CD4-positive, alpha-beta T cell treated with Interleukin-2 at 100 ng/mL for 4 hours (primary cell): ENCODE data around the gene FIG4.
"Not testable (repeated sequence)": the region's sequence is repeated elsewhere in the genome, so short reads cannot be mapped to it uniquely, and the experiment has no call there.

Experiments used
- DNase-seq: peaks from one replicate; pipeline ENCODE4 v3.0.0-alpha.2; 2020; ENCODE audit warnings: low spot score

The FIG4 gene

DNA sequence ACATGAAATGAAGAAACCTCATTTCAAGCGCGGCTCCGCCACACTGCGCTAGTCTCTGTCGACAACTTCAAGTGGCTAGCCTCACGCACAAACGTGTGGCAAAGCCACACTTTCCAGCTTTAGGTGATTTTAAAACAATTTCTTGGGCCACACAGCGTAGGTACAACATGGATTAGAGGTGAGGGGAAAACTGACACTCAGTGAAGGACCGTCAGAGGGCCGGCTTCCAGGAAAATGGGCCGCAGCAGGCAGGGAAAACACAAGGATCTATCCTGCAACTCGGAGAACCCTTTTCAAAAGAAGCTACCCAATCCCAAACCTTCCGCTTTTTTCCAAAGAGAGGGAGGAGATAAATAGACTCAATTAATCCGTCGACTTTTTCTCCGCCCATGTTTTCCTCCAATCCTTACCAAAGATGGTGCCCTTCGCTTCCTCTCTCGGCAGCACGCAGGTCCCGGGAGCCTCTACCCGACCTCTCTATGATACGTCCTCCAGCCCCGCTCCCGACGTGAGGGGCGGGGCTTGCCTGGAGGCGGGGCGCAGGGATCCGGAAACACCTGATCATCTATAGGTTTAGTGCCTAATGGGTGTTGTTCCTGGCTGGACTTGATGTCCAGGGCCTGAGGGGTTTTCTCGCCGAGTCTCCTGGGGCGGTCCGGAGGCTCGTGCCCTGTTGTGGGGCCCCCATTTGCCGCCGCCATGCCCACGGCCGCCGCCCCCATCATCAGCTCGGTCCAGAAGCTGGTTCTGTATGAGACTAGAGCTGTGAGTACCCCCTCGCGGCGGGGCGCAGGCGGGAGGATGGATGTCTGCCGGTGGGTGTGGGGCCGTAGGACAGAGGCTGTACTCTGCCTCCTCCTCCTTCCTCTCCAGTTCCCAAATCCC lies at the start of gene FIG4, which contains the start of gene AK9:
TSS of gene FIG4 (plus strand) at position 560 of the 885 bp plus-strand sequence. CDS start at position 700, 140 bp downstream.
TSS of gene AK9 (minus strand) at position 466 of the 885 bp plus-strand sequence. CDS start 15,457 bp downstream, outside the sequence.
- DNase-seq = peak; percentile 91

DNA sequence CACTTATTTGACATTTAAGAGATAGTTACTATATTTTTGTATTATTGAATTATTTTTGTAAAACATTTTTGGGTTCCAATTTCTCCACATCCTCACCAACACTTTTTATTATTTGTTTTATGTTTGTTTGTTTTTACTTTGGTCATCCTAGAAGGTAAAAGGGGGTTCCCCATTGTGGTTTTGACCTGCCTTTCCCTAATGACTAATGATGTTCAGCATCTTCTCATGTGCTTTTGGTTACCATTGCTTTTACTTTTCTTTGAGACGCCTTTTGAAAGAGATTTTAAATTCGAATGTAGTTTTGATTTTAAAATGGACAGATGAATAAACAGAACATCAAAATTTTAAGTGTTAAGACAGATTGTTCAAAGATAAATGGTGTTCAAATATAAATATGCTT lies 47.0 kb upstream of the FIG4 start:
- DNase-seq = no peak

DNA sequence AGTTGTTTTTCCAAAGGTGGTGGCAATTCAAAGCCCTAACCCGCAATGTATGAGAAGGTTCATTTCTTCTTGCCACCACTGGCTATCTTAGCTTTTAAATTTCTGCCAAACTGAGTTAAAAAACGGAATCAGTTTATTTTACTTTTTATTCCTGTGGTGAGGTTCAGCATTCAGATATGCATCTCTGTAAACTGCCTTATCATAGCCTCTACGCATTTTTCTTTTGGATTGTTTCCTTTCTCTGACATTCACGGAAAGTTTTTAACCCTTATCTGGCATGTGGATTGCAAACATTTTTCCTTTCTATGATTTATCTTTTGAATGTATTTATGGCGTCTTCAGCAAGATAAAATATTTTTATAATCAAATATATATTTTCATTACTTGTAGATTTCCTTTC lies 37.8 kb upstream of the FIG4 start:
- DNase-seq = no peak

DNA sequence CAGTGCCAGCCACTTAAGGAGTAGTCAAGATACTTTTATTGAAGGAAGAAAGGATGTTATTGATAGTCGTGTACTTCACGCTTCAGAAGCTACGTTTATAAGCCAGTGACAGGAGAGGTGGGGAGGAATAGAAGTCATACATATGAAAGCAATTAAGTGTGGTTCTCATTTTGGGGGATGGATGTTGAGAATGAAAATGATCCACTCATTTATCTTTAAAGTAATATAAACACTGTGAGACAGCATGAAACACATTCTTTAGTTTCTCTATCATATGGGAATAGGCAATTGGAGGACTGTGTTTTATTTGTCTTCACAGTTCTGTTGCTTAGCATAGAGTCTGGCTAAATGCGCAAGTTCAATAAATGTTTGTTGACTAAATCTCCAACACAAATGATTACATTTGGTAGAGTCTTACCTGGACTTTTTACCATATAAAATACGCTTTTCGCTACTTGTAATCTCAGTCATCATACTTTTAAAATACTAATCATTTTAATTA lies 35.3 kb upstream of the FIG4 start:
- DNase-seq = no peak

DNA sequence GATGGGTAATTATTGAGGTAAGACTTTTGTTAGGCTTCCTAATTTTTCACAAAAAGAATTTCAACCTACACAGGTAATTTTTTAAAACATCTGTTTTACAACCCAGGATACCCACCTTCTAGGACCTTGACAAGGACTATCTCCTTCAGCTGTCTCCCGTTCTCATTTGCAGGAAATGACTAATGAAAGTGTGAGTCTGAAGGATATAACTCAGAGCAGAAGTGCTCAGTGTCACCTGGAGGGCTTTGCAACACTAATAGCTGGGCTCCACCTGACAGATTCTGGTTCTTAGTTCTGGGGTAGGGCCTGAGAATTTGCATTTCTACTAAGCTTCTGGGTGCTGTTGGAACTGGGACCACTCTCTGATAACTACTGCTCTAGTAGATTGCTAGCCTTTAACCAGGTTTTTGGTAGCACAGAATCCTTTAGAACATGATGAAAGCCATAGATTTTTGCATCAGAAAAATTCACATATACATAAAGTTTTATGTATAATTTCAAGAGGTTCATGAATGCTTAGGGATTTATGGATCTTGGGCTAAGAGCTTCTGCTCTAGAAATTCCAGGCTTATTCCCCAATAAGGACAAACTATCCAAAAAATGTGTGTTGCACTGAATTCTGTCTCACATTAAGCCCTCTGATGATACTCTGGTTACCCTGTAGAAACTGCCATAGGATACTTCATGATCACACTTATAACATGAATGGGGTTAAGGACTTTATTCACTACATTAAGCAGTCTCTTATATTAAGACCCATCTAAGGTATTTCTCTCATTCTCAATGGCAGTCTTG lies 30.4 kb upstream of the FIG4 start:
- no peak for DNase-seq

DNA sequence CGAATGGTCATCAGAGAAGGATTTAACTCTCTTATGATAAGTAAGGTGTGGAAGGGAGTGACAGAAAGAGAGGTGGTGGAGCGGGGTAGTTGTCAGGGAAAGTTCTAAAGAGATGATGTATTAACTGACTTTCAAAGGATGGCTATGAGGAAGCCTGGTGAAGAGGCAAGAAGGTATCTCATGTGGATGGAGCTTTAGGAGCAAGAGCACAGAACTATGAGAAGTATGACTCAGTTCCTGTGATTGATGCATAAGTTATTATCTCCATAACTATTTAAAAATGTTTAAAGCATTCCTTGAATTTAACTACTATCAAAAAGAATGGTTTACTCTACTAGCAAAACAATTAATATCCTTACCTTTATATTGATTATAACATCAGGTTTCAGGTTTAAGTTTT lies 28.9 kb upstream of the FIG4 start:
- no peak for DNase-seq

DNA sequence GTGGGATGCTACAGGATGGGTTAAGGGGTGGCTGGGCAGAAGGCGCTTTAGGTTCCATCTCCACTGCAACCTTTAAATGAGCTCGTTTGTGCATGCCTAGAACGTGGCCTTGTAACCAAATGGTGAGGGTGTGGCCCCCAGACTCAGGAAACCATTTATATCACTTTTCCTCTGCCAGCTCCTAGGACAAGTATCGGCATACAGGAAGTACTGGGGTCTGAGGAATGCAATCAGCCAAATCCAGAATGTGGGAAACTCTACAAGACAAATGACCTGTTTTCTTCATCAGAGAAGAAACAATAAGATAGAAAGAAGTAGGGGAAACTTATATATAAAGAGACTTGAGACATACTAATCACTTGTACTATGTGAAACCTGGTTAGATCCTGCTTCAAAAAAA lies 21.3 kb upstream of the FIG4 start:
- DNase-seq = no peak

DNA sequence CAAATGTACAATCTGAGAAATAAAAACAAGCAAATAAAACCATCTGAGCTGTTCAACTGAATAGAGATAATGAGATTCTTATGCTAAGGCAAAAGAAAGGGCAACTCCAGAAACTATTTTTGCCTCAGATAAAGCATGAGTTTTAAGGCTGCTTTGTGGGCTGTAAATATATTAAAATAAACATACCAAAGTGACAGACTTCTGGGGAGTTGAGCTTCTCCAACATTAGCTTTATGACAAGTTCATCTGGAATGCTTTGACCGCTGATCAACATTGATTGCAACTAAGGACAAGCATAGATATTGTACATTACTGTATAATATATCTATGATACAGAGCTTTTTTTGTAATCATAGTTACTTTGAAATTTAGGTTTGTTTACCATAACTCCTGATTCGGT lies 19.4 kb upstream of the FIG4 start:
- no peak for DNase-seq

DNA sequence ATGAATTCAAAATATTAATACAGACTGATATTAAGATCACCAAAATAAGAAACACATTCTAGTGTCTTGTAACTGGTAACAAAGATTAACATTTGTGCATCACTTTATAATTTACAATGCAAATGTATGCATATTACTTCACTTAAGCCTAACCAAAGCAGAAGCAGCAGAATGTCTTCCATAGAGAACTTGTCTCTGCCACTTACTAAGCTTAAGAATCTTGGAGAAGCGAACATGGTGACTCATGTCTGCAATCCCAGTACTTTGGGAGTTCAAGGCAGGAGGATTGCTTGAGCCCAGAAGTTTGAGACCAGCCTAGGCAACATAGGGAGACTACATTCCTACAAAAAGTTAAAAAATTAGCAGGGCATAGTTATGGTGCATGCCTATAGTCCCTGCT lies 18.9 kb upstream of the FIG4 start:
- DNase-seq = no peak

DNA sequence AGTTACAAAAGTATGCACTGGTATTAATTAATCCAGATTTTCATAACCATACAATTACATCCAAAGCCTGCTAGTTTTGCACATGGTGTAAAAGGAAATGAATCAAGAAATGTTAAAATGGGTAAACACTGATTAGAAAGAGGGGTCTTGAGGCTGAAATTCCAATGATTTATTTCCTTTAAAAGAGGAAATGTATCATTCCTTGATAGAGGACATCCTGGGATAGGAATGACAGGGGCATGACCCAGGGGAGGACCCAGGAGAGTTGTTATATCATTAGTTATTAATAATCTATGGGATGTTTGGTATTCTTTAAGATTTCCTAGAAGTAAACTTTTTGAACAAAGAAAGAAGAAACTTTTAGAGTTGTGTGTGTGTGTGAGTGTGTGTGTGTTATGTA lies 18.3 kb upstream of the FIG4 start:
- no peak for DNase-seq

DNA sequence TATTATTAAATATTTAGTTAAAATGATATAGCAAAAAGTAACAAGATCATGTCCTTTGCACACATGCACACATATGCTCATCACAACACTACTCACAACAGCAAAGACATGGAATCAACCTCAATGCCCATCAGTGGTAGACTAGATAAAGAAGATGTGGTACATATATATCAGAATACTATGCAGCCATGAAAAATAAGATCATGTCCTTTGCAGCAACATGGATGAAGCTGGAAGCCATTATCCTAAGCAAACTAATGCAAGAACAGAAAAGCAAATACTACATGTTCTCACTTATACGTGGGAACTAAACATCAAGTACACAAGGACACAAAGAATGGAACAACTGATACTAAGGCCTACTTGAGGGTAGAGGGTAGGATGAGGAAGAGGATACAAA lies 14.4 kb upstream of the FIG4 start:
- no peak for DNase-seq

DNA sequence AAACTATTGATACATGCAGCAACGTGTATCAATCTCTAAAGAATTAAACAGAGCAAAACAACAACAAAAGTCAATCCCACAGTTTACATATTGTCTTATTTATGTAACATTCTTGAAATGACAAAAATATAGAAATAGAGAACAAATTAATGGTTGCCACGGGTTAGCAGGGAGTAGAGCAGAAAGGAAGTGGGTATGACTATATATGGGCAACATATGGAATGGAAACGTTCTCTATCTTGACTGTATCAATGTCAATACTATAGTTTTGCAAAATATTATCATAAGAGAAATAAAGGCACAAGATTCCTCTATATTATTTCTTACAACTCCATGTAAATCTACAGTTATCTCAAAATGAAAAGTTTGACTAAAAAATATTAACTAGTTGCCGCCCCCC lies 12.9 kb upstream of the FIG4 start:
- DNase-seq = no peak

DNA sequence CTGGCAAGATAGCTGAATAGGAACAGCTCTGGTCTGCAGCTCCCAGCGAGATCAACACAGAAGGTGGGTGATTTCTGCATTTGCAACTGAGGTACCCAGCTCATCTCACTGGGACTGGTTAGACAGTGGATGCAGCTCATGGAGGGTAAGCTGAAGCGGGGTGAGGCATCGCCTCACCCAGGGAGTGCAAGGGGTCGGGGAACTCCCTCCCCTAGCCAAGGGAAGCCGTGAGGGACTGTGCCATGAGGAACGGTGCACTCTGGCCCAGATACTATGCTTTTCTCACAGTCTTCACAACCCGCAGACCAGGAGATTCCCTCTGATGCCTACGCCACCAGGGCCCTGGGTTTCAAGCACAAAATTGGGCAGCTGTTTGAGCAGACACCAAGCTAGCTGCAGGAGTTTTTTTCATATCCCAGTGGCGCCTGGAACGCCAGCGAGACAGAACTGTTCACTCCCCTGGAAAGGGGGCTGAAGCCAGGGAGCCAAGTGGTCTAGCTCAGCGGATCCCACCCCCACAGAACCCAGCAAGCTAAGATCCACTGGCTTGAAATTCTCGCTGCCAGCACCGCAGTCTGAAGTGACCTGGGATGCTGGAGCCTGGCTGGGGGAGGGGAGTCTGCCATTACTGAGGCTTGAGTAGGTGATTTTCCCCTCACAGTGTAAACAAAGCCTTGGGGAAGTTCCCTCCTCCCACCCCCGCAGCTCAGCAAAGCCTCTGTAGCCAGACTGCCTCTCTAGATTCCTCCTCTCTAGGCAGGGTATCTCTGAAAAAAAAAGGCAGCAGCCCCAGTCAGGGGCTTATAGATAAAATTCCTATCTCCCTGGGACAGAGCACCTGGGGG lies 12.2 kb upstream of the FIG4 start:
- DNase-seq = not testable (repeated sequence)

DNA sequence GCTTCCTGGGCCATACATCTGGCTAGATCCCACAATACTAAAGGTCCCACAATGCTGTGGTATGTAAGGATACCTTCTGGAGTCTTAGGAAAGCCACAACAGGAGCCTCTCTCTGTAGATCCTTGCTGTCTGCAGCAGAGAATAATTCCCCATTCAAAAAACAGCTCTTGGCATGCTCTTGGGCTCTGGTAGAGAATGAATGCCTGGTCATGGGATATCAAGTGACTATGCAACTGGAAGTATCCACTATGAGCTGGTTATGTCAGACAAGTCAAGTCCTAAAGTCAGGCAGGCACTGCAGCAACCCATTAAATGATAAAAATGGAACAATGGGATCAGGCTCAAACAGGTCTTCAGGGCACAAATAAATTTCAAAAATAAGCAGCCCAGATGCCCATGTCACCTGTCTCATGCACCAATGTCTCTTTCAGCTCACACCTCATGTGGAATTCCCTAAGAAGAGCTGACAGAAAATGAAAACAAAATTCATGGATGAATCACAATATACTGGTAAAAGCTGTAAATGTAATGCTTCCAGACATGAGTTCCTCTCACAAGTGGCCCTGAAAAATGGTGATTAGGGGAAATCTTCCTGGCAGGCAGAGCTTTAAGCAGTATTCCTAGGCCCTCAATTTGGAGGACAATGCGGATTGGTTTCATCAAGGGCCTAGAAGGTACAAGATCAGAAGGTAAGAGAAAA lies 4.4 kb upstream of the FIG4 start:
- no peak for DNase-seq

DNA sequence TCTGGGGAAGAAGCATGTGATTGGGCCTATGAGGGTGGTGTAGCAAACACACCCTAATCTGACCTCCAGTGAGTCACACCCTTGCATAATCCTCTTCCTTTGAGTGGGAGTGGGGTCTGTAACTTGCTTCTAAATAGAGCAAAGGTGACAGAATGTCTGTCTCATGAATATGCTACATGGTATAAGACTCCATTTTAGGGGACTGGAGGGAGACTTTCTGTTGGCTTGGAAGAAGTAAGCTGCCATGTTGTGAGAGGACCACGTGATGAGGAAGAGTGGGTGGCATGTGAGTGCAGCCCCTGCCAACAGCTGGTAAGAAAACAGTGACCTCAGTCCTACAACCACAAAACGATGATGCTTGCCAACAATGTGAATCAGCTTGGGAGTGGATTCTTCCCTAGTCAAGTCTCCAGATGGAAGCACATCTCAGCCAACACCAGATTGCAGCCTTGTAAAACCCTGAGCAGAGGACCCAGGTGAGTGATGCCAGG lies 3.8 kb upstream of the FIG4 start:
- no peak for DNase-seq

DNA sequence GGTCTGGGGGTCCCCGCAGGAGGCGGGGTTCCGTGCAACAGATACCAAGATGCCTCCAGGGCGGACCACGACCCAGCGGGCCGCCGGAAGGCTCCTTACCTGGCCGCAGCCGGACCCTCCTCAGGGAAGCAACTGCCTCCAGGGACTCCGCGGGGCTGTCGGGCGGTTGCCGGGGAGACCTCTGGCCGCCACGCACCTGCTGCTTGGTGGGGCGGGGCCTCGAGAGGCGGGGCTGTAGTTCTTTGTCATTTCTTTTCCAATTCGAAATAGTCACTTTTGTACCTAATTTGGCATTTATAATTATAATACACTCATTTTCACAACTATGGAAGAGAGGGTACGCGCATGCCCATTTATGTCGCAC lies 741 bp upstream of the FIG4 start:
- peak; percentile 52 for DNase-seq

DNA sequence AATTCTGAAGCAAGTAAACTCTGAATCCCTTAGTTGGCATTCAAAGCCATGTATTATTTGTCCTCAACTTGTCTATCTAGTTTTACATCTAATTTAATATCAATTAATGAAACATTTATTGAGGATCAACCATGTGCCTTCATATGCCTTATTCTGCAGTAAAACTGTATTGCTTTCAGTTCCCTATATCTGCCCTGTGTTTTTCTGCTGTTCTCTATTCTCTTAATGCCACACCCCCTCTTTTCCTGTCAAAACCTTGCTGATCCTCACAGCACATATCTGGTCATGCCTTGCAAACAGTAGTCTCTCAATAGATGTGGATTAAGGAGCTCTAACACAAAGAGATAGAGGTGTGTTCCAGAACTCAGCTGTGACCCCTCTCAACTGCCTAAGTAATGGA lies 2.0 kb downstream of the FIG4 start:
- DNase-seq = no peak

DNA sequence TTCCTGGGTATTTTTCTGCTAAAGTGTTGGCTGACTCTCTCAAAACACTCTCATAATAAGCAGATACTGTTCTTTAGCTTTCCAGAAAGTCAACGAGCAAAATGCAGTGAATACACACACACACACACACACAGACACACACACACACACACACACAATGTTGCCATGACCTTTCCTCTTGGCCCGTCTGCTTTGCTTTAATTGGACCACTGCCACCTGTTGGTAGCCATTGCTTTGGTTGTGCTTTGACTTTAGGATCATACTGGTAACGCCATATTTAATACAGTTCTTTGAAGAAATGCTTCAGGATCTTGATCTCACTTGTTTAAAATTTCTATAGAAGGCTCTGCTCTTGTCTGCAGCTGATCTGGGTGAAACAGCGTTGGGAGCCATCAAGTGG lies 4.4 kb downstream of the FIG4 start:
- DNase-seq = peak; percentile 14

DNA sequence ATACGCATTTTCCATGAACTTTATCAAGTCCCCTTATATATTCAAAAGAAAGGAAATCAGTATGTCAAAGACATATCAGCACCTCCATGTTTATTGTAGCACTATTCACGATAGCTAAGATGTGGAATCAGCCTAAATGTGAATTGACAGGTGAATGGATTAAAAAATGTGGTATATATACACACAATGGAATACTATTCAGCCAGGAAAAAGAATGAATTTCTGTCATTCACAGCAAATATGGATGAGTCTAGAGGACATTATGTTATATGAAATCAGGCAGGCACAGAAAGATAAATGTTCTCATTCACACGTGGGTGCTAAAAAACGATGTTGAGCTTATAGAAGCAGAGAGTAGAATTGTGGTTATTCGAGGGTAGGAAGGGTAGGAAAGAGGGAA lies 5.3 kb downstream of the FIG4 start:
- no peak for DNase-seq

DNA sequence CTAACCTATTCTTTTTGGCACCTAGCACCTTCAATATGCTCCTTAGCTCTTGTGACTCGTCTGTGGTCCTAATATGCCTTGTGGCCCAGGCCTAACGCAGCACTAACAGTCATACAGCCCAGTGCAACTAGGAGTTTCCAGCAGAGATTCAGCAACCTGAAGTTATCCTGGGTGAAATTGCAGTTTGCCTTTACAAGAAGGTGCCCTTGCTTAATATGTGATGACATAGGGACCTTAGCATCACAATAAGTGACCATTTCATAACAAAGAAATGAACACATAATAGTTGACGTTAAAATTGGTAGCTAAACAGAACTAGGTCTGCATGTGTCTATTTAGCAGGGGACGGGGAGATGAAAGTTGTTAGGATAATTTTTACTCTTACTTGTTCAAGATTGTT lies 10.1 kb downstream of the FIG4 start:
- DNase-seq = no peak

DNA sequence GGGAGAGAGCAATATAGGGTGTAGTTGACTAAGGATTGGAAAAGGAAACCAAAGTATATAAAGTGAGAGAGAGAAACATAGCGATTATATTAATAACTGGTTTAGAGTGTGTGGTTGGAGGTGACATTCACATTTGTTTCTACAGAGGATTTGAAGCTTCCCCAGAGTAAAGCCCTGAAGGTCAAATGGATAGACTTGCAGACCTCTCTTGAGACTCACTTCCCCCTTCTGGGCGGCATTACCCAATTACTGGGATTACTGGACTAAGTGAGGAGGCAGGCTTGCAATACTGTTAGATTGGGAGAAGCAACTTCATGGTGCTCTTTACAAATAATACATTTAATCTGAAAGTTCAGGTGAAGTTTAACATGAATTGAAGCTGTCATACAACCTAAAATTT lies 10.7 kb downstream of the FIG4 start:
- no peak for DNase-seq
